Glutamatergic neuron (in vitro differentiated cells): Measurements from ENCODE around the gene RAD51C. TPM values are rescaled to one million over a fixed set of nuclear protein-coding genes. Genes with fewer than 3 reads are reported as not detected.

Experiments
- DNase-seq: peaks from one replicate; pipeline ENCODE4 v3.0.0; 2022
- H3K27ac Mint-ChIP-seq: one replicate; pipeline ENCODE4 v1.8.0; 2020; ENCODE audit warnings: mild to moderate bottlenecking, mixed read lengths, inconsistent platforms; ENCODE audit not compliant: unreplicated experiment
- H3K27me3 Mint-ChIP-seq: one replicate; pipeline ENCODE4 v1.8.0; 2020; ENCODE audit warnings: mild to moderate bottlenecking, moderate library complexity, mixed read lengths, inconsistent platforms; ENCODE audit not compliant: unreplicated experiment
- H3K36me3 Mint-ChIP-seq: one replicate; pipeline ENCODE4 v1.8.0; 2020; ENCODE audit warnings: mild to moderate bottlenecking, mixed read lengths, inconsistent platforms; ENCODE audit not compliant: unreplicated experiment
- H3K4me1 Mint-ChIP-seq: one replicate; pipeline ENCODE4 v1.8.0; 2020; ENCODE audit warnings: mild to moderate bottlenecking, low read depth, mixed read lengths, inconsistent platforms; ENCODE audit not compliant: unreplicated experiment
- H3K4me3 Mint-ChIP-seq: one replicate; pipeline ENCODE4 v1.8.0; 2020; ENCODE audit warnings: mild to moderate bottlenecking, mixed read lengths, inconsistent platforms; ENCODE audit not compliant: unreplicated experiment
- H3K9me3 Mint-ChIP-seq: one replicate; pipeline ENCODE4 v1.8.0; 2020; ENCODE audit warnings: mild to moderate bottlenecking, moderate library complexity, mixed read lengths, inconsistent platforms; ENCODE audit not compliant: unreplicated experiment
- CTCF ChIP-seq: fragments of 200-600 bp; sonication (generic); IDR thresholded peaks from one replicate; pipeline ENCODE4 v1.5.0; 2021; ENCODE audit not compliant: partially characterized antibody, unreplicated experiment
- total RNA-seq: library from RNA; stranded (reverse); fragmentation: NEBNext Ultra II Directional; extraction: Animal tissue kit (Norgen Biotek cat#: 25700); gene quantifications from one replicate; pipeline ENCODE4 v1.2.1, GENCODE V29; 2021; ENCODE audit not compliant: unreplicated experiment

Gene RAD51C
- total RNA-seq, 1 donor from 2014 or later, result 8.5 TPM

DNA sequence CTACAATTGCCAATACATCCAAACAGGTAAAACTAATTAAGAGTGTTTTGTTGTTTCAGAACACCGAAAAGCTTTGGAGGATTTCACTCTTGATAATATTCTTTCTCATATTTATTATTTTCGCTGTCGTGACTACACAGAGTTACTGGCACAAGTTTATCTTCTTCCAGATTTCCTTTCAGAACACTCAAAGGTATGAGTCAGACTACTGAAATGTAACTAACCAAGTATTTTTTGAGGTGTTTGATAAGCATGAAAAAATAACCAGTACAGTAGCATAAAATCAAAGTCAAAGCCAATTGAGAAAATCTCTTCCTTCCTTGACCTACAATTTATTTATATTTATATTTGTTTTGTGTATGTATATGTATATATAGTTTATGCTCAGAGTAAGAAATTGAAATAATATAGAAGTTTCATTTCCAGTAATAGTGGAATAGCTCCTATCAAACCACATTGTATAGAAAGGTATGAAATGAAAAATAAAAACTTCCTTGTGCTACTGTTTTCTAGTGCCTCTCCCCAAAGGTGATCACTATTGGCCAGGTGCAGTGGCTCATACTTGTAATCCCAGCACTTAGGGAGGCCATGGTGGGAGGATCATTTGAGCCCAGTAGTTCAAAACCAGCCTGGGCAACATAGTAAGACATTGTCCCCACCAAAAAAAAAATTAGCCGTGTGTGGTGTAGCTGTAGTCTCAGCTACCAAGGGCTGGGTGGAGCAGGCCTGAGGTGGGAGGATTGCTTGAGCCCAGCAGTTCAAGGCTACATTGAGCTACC is 10.9 kb downstream of the RAD51C start:
- no peak overlapping the region for H3K4me3 Mint-ChIP-seq
- H3K36me3 Mint-ChIP-seq, result no peaks in the 10 kb centered on the region
- TF ChIP-seq CTCF, result no peak
- DNase-seq, result no peak
- no peak overlapping the region for H3K27ac Mint-ChIP-seq
- no peaks in the 10 kb centered on the region for H3K4me1 Mint-ChIP-seq
- no peaks in the 10 kb centered on the region for H3K9me3 Mint-ChIP-seq
- H3K27me3 Mint-ChIP-seq, result peaks cover 2% of the 10 kb centered on the region

DNA sequence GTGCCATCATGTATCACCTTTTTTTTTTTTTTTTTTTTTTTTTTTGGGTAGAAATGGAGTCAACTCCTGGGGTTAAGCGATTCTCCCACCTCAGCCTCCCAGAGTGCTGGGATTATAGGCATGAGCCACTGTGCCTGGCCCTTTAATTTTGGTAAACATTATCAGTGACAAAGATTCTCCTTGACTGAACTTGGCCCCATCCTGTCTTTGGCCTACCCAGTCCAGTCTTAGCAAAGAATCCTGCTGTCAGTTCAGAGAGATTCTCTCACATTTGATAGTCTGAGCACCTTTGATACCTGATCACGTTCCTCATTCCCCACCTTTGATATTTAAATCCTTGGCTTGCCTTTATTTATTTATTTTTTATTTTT is 11.5 kb downstream of the RAD51C start:
- DNase-seq, result no peak
- H3K36me3 Mint-ChIP-seq, result no peaks in the 10 kb centered on the region
- TF ChIP-seq CTCF, result no peak
- H3K27me3 Mint-ChIP-seq, result peaks cover 2% of the 10 kb centered on the region
- H3K4me1 Mint-ChIP-seq, result no peaks in the 10 kb centered on the region
- H3K4me3 Mint-ChIP-seq, result no peak overlapping the region
- no peak overlapping the region for H3K27ac Mint-ChIP-seq
- H3K9me3 Mint-ChIP-seq, result no peaks in the 10 kb centered on the region

- Mint-ChIP-seq H3K36me3 (no peaks in the 10 kb centered on the region), H3K9me3 (no peaks in the 10 kb centered on the region), H3K27me3 (peaks cover 2% of the 10 kb centered on the region), H3K27ac (no peak overlapping the region), H3K4me3 (no peak overlapping the region), H3K4me1 (no peaks in the 10 kb centered on the region)
- no peak for TF ChIP-seq CTCF
- no peak for DNase-seq
These were observed 14.1 kb downstream of the RAD51C start for GRCh38 chr17:58706351-58707140.

DNA sequence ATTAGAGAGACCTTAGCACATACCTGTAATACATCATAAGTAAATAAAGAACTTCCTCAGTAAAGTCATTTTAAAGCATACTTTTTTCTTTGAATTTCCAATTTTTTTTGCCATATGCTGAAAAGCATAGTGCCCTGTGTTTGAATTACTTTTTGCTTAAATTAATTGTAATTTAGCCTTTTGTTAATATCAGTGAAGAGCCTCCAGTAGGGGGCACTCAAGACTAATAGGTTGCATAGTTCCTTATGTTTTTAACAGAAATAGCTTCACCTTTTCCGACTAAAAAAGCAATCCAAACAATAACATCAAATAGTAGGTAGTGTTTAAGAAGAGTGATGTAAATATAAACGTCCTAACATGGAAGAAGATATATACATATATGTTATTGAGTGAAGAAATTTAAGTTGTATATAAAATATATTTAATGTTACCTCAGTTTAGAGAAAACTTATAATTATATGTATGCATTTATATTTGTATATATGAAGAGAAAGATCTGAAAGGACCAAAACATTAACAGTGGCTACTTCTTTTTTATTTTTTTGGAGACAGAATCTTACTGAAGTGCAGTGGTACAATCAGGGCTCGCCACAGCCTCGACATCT is 18.6 kb downstream of the RAD51C start:
- no peak overlapping the region for H3K4me3 Mint-ChIP-seq
- no peaks in the 10 kb centered on the region for H3K4me1 Mint-ChIP-seq
- DNase-seq, result no peak
- no peaks in the 10 kb centered on the region for H3K27me3 Mint-ChIP-seq
- no peaks in the 10 kb centered on the region for H3K9me3 Mint-ChIP-seq
- no peaks in the 10 kb centered on the region for H3K36me3 Mint-ChIP-seq
- peak; percentile 91 for TF ChIP-seq CTCF
- H3K27ac Mint-ChIP-seq, result no peak overlapping the region
